Ishikawa (cell line): Measurements from ENCODE around the gene BIRC6.

Source experiments
- CREB1 ChIP-seq: IDR thresholded peaks from 2 replicates; pipeline ENCODE4 v1.6.1; 2012; ENCODE audit warnings: low read depth
- EGR1 ChIP-seq: IDR thresholded peaks from 2 replicates; pipeline ENCODE4 v1.6.1; 2012
- EP300 ChIP-seq: IDR thresholded peaks from 2 replicates; pipeline ENCODE4 v1.6.1; 2012; ENCODE audit warnings: borderline replicate concordance
- FOXM1 ChIP-seq: IDR thresholded peaks from 2 replicates; pipeline ENCODE4 v1.6.1; 2012; ENCODE audit warnings: low read depth, borderline replicate concordance
- RAD21 ChIP-seq: IDR thresholded peaks from 2 replicates; pipeline ENCODE4 v1.6.1; 2012; ENCODE audit warnings: low read depth
- REST ChIP-seq: IDR thresholded peaks from 2 replicates; pipeline ENCODE4 v1.6.1; 2012; ENCODE audit warnings: low read depth, mild to moderate bottlenecking
- TAF1 ChIP-seq: IDR thresholded peaks from 2 replicates; pipeline ENCODE4 v1.6.1; 2012; ENCODE audit warnings: low read depth, mild to moderate bottlenecking
- TCF12 ChIP-seq: IDR thresholded peaks from 2 replicates; pipeline ENCODE4 v1.6.1; 2012; ENCODE audit warnings: low read depth
- TEAD4 ChIP-seq: IDR thresholded peaks from 2 replicates; pipeline ENCODE4 v1.6.1; 2012
- USF1 ChIP-seq: IDR thresholded peaks from 2 replicates; pipeline ENCODE4 v1.6.1; 2012
- YY1 ChIP-seq: IDR thresholded peaks from 2 replicates; pipeline ENCODE4 v1.6.1; 2012; ENCODE audit warnings: low read depth

- TF ChIP-seq RAD21: no peak
- TF ChIP-seq EP300: no peak
- no peak for TF ChIP-seq TAF1
- no peak for TF ChIP-seq TCF12
- TF ChIP-seq YY1: no peak
- no peak for TF ChIP-seq EGR1
- no peak for TF ChIP-seq TEAD4
- no peak for TF ChIP-seq USF1
- TF ChIP-seq CREB1: no peak
- TF ChIP-seq FOXM1: no peak
- no peak for TF ChIP-seq REST
Measured at GRCh38 chr2:32453242-32454062, 96.6 kb downstream of the BIRC6 start.
